Thoracic aorta (tissue), 2 donors: ENCODE measurements around the gene GGT1. TPM values are rescaled to one million over a fixed set of nuclear protein-coding genes. Genes with fewer than 3 reads are reported as not detected.
"Not testable (repeated sequence)": the region's sequence is repeated elsewhere in the genome, so short reads cannot be mapped to it uniquely, and the experiment has no call there.

ENCODE experiments used
- ATAC-seq: fragments of 150-250 bp; one replicate; pipeline ENCODE4 v1.8.0; 2017; ENCODE audit warnings: low read depth; ENCODE audit not compliant: insufficient number of reproducible peaks, low FRiP score
- DNase-seq: peaks from one replicate; pipeline ENCODE4 v3.0.0-alpha.2; 2020; ENCODE audit warnings: low spot score
- H3K27ac ChIP-seq, 2 donors: fragments of 200-600 bp; sonication (generic); 1 replicate in 1 of 2; 2 replicates in 1 of 2; pipeline ENCODE4 v1.5.1; 2016; ENCODE audit warnings: mild to moderate bottlenecking in 2 of 2, moderate library complexity in 2 of 2
- H3K27me3 ChIP-seq: fragments of 200-600 bp; sonication (generic); replicated peaks from 2 replicates; pipeline ENCODE4 v1.6.0; 2016; ENCODE audit warnings: mild to moderate bottlenecking; ENCODE audit not compliant: insufficient read depth
- H3K36me3 ChIP-seq: fragments of 200-600 bp; sonication (generic); one replicate; pipeline ENCODE4 v1.5.1; 2016
- H3K4me1 ChIP-seq, 2 donors: fragments of 200-600 bp; sonication (generic); 1 replicate in 1 of 2; 2 replicates in 1 of 2; pipeline versions ENCODE4 v1.5.1 to v1.6.0; 2016; ENCODE audit warnings: low read depth in 2 of 2, mild to moderate bottlenecking in 1 of 2; ENCODE audit not compliant: control insufficient read depth in 1 of 2
- H3K4me3 ChIP-seq: fragments of 200-600 bp; sonication (generic); 2 replicates; pipeline ENCODE4 v1.5.1; 2016; ENCODE audit warnings: mild to moderate bottlenecking
- H3K9me3 ChIP-seq: fragments of 200-600 bp; sonication (generic); 2 replicates; pipeline ENCODE4 v1.5.1; 2016
- total RNA-seq, 2 donors: library from RNA; depleted of rRNA; stranded (reverse); fragments of >200 nt; gene quantifications; one replicate each; pipeline versions ENCODE4 v1.1.0 to v1.2.3, GENCODE V29; 2016
- TF ChIP-seq, protein P1 (sequence below): fragments of 200-600 bp; sonication (generic); IDR thresholded peaks from one replicate; pipeline ENCODE4 v1.5.1; 2019; ENCODE audit warnings: antibody characterized with exemption

GGT1 gene
- total RNA-seq, 2 donors from 2014 or later, result 3.4 to 3.7 TPM

DNA sequence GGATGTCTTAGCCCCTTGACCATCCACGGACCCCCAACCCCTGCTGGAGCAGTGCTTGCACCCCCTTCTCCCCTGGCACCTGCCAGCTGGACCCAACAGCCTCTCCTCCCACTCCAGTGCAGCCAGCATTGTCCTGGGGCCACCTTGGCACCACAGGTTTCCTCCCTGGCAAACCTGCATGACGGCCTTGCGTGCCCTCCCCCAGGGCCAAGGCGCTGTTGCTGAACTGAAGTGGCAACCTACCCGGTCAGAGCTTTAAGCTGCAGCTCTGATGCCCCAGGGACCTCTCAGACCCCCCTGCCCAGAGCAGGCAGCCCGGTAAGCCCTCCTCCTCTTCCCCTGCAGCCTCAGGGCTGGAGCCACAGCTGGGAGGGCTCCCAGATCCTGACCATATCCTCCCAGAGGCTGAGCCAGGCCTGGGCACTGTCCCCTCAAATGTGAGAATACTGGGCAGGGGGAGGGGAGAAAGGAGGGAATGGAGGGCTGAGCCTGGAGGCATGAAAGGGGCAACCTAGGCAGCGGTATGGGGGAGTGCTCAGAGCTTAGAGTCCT, 8.3 kb upstream of the GGT1 start:
- DNase-seq (no peak), ATAC-seq (no peak)
- H3K9me3 ChIP-seq, result no peaks in the 10 kb centered on the region
- no peaks in the 10 kb centered on the region for H3K27me3 ChIP-seq
- TF ChIP-seq, protein P1, sequence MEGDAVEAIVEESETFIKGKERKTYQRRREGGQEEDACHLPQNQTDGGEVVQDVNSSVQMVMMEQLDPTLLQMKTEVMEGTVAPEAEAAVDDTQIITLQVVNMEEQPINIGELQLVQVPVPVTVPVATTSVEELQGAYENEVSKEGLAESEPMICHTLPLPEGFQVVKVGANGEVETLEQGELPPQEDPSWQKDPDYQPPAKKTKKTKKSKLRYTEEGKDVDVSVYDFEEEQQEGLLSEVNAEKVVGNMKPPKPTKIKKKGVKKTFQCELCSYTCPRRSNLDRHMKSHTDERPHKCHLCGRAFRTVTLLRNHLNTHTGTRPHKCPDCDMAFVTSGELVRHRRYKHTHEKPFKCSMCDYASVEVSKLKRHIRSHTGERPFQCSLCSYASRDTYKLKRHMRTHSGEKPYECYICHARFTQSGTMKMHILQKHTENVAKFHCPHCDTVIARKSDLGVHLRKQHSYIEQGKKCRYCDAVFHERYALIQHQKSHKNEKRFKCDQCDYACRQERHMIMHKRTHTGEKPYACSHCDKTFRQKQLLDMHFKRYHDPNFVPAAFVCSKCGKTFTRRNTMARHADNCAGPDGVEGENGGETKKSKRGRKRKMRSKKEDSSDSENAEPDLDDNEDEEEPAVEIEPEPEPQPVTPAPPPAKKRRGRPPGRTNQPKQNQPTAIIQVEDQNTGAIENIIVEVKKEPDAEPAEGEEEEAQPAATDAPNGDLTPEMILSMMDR, result no peak
- no peaks in the 10 kb centered on the region for H3K36me3 ChIP-seq
- no peak overlapping the region for H3K4me3 ChIP-seq
- peaks cover 0 to 22% of the 10 kb centered on the region in 2 donors for H3K4me1 ChIP-seq
- H3K27ac ChIP-seq, result no peak overlapping the region

DNA sequence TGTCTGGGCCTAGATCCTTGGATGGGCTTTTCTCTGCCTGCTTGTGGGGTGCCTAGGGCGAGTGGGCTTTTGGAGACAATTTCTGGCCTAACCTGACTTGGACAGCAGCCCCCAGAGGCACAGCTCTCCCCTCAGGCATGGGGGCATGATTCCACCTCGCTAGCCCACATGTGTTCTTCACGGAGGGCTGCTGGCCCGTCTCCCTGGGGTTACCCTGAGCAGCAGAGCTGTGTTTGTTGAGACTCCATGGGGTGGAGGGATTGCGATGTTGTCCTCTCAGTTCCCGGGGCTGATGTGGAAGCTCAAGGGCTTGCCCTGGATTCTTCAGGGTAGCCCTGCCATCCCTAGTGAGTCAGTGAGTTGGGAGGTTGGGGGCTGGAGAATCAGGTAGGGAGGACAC, 7.8 kb upstream of the GGT1 start:
- DNase-seq (no peak), ATAC-seq (no peak)
- H3K4me1 ChIP-seq, result peaks cover 0 to 22% of the 10 kb centered on the region in 2 donors
- H3K4me3 ChIP-seq, result no peak overlapping the region
- H3K9me3 ChIP-seq, result no peaks in the 10 kb centered on the region
- TF ChIP-seq, protein P1, result no peak
- no peaks in the 10 kb centered on the region for H3K27me3 ChIP-seq
- no peaks in the 10 kb centered on the region for H3K36me3 ChIP-seq
- H3K27ac ChIP-seq, result no peak overlapping the region

DNA sequence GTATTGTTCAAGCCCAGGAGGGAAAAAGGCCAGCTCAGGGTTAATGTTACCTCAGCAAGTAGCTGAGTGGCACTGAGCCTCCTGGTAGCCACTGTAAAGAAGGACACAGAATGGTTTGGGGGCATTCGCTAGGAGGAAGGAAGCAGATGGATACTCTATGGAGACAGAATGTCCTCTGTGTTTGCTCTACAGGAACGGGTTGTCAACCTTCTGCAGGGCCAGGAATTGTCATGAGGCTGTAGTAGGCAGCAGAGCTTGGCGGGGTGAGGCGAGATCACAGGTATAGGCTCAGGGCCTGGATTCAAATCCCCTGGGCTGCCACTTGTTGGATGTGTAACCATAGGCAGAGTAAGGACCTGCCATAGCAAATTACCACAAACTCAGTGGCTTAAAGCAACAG, 7.1 kb upstream of the GGT1 start:
- Histone ChIP-seq H3K4me1 (peaks cover 0 to 22% of the 10 kb centered on the region in 2 donors), H3K4me3 (no peak overlapping the region), H3K27me3 (no peaks in the 10 kb centered on the region), H3K36me3 (no peaks in the 10 kb centered on the region), H3K9me3 (no peaks in the 10 kb centered on the region), H3K27ac (no peak overlapping the region)
- TF ChIP-seq, protein P1, result no peak
- DNase-seq (no peak), ATAC-seq (no peak)

DNA sequence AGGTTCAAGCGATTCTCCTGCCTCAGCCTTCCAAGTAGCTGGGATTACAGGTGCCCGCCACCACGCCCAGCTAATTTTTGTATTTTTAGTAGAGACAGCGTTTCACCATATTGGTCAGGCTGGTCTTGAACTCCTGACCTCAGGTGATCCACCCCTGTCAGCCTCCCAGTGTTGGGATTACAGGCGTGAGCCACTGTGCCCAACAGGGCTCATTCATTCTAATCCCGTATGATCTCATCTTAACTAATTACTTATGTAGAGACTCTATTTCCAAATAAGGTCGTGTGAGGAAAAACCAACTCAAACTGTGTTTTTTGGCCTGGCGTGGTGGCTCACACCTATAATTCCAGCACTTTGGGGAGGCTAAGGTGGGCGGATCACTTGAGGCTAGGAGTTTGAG, 5.9 kb upstream of the GGT1 start:
- not testable (repeated sequence) for H3K27ac ChIP-seq, H3K27me3 ChIP-seq, ATAC-seq, H3K36me3 ChIP-seq, H3K4me3 ChIP-seq, DNase-seq, H3K9me3 ChIP-seq
- H3K4me1 ChIP-seq, result peaks cover 3 to 21% of the 10 kb centered on the region in 2 donors

DNA sequence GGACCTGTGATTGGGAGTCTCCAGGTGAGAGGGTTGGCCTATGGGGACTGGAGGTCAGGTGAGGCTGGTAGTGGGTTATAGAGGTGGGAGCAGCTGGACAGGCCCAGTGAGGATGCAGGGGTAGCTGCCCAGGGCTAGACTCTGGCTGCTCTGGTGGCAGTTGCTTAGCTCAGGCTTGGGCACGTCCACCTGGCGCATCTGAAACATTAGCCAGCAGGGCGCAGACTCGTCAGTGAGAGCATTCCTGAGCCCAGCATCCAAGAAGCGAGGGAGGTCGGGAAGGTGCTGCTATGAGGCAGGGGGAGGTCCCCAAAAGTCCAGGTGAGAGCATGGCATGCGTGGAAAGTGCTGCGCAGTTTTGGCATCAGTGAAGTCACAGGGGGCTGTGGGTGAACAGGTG, 3.5 kb upstream of the GGT1 start:
- Histone ChIP-seq H3K4me1 (peaks cover 3 to 6% of the 10 kb centered on the region in 2 donors), H3K4me3 (no peak overlapping the region), H3K9me3 (no peaks in the 10 kb centered on the region), H3K27me3 (no peaks in the 10 kb centered on the region), H3K36me3 (no peaks in the 10 kb centered on the region), H3K27ac (no peak overlapping the region)
- DNase-seq (no peak), ATAC-seq (no peak)
- TF ChIP-seq, protein P1, result no peak

DNA sequence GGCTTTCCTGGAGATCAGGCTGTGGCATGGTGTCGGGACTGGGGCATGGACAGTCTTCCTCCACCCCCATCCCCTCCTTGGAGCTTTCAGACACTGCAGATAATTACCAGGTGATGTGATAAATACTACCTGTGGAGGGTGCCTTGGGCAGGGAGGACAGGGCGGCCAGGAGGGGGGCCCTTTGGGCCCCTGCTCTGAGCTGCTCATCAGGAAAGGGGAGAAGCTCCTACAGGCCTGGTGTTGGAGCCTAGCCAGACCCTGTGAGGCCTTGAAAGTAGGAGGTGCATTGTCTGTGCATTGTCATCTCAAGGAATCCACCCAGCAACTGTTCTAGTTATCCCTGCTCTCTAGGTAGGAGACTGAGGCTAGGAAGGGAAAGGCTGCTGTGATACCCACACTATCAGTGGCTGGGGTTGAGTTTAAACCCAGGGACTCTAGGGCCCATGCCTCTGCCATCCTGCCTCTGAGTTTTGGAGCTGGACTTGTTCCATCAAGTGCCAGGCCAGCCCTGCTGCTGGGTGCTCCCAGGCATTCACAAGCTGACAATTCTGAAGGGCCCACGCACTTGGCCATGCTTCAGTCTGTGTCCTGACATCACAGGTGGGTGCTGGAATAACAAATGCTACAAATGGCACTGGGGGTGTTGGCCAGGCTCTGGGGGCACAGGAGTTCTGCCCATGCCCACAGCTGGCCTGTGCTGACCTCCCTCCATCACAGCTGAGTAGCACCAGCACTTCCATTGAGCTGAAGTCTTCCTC, 2.9 kb upstream of the GGT1 start:
- H3K27ac ChIP-seq, H3K4me3 ChIP-seq, ATAC-seq, H3K4me1 ChIP-seq, H3K36me3 ChIP-seq, DNase-seq, H3K27me3 ChIP-seq, H3K9me3 ChIP-seq: not testable (repeated sequence)
